ENCODE data around the gene NEGR1. TPM values are rescaled to one million over a fixed set of nuclear protein-coding genes. Genes with fewer than 3 reads are reported as not detected.

Gene NEGR1
- total RNA-seq, 2 experiments from 2014 or later, result not detected

DNA sequence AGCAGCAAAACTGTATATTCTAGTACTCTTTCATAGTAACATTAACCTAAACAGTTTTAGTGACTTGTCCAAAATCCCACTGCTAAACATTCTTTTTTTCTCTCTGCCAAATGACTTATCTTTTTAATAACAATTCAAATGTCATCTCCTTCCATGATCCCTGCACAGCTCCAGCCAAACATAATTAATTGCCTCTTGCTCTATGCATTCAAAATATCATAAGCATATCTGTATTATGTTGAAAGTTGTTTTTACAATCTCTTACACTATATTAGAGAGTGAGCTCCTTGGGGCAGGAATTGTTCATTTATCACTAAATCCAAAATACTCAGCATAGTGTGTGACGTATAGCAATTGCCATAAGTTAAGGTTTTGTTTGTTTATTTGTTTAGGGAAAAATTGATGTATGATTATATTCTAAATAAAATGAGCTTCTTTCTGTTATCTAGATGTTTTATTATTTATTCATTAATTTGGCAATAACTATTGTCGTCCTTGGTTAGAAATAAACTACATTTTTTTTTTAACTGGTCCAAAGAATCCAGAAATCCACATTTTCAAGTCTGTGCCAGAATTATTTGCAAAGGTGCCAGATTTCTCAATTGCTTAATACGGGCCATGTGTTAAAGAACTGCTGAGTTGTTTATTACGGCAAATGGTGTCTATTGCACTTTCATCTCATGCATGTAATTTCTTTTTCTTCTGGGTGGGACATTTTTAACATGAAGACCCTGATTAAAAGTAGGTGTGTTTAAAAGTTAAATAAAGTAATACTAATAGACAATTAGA is 624.3 kb downstream of the NEGR1 start:
- H3K4me1 Mint-ChIP-seq (ENCODE audit: low read depth), result no peaks in the 10 kb centered on the region
- intact Hi-C loops (cut with micrococcal nuclease), result no loop called here
- CTCF ChIA-PET, result no interaction called here
- no peak overlapping the region for H3K4me3 Mint-ChIP-seq
- no peaks in the 10 kb centered on the region for H3K27me3 Mint-ChIP-seq (ENCODE audit: low read depth)
- no peak for DNase-seq
- H3K27ac Mint-ChIP-seq, result no peak overlapping the region
- H3K36me3 Mint-ChIP-seq (ENCODE audit: low read depth), result no peaks in the 10 kb centered on the region
- H3K9me3 Mint-ChIP-seq, result peaks cover 6% of the 10 kb centered on the region

GRCh38 chr1:71656902-71657301 is 625.4 kb downstream of the NEGR1 start:
- Mint-ChIP-seq H3K27ac (no peak overlapping the region), H3K4me3 (no peak overlapping the region), H3K9me3 (peaks cover 6% of the 10 kb centered on the region), H3K4me1 (ENCODE audit: low read depth) (no peaks in the 10 kb centered on the region), H3K36me3 (ENCODE audit: low read depth) (no peaks in the 10 kb centered on the region), H3K27me3 (ENCODE audit: low read depth) (no peaks in the 10 kb centered on the region)
- intact Hi-C loops (cut with micrococcal nuclease), result no loop called here
- CTCF ChIA-PET, result no interaction called here
- no peak for DNase-seq

DNA sequence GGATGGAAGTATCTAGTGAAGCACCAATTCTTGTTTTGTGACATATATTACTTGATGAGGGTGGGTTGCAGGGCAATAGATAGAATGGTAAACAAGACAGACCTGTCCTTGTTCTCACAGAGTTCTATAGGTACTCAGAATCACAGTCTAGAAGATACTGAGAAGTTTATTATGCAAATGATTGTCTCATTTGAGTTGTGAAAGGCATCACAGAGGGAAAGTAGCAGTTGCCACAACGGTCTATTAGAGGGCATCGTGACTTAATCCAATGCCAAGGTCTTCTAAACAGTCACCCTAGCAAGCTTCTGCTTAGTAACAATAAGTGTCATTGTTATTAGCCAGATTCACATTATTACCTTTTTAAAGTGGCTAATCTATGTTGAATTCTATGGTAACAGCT is 626.7 kb downstream of the NEGR1 start:
- Mint-ChIP-seq H3K27ac (no peak overlapping the region), H3K27me3 (ENCODE audit: low read depth) (no peaks in the 10 kb centered on the region), H3K36me3 (ENCODE audit: low read depth) (no peaks in the 10 kb centered on the region), H3K4me3 (no peak overlapping the region), H3K9me3 (peaks cover 4% of the 10 kb centered on the region), H3K4me1 (ENCODE audit: low read depth) (no peaks in the 10 kb centered on the region)
- CTCF ChIA-PET, result no interaction called here
- intact Hi-C loops (cut with micrococcal nuclease), result no loop called here
- DNase-seq, result no peak

DNA sequence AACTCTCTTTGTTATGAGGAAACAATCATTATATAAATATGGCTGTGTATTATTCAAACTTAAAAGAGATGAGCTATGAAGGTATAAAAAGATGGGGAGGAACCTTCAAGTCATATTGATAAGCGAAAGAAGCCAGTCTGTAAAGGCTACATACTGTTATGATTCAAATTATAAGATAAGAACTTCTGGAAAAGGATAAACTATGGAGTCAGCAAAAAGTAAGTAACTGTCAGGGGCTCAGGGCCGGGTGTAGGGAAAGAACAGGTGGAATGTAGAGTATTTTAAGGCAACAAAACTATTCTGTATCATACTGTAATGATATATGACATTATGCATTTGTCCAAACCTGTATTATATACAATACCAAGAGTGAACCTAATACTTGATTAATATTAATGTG is 628.4 kb downstream of the NEGR1 start:
- Mint-ChIP-seq H3K4me1 (ENCODE audit: low read depth) (no peaks in the 10 kb centered on the region), H3K27me3 (ENCODE audit: low read depth) (no peaks in the 10 kb centered on the region), H3K36me3 (ENCODE audit: low read depth) (no peaks in the 10 kb centered on the region), H3K9me3 (peaks cover under 1% of the 10 kb centered on the region), H3K27ac (no peak overlapping the region), H3K4me3 (no peak overlapping the region)
- DNase-seq, result no peak
- intact Hi-C loops (cut with micrococcal nuclease), result no loop called here
- CTCF ChIA-PET, result no interaction called here

DNA sequence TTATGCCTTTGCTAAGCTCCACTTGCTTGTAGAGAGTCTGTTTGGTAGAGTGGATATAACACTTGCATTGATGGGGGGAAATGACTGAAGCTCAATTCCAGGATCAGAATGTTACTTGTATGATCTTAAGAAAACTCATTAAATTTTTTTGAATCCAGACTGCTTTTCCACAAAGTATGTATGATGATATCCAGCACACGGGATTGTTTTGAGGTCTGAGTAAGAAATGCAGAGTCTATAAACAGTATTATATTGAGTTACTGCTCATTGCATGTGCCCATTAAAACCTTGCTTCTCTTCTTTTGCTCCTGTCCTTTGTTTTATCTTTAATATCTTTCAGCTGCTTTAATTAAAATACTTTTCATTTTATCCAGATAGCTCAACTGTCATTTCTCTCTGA is 631.1 kb downstream of the NEGR1 start:
- no peak overlapping the region for H3K4me3 Mint-ChIP-seq
- H3K9me3 Mint-ChIP-seq, result peaks cover 3% of the 10 kb centered on the region
- H3K27ac Mint-ChIP-seq, result no peak overlapping the region
- H3K27me3 Mint-ChIP-seq (ENCODE audit: low read depth), result no peaks in the 10 kb centered on the region
- H3K36me3 Mint-ChIP-seq (ENCODE audit: low read depth), result no peaks in the 10 kb centered on the region
- no peak for DNase-seq
- intact Hi-C loops (cut with micrococcal nuclease), result no loop called here
- no peaks in the 10 kb centered on the region for H3K4me1 Mint-ChIP-seq (ENCODE audit: low read depth)
- CTCF ChIA-PET, result no interaction called here

DNA sequence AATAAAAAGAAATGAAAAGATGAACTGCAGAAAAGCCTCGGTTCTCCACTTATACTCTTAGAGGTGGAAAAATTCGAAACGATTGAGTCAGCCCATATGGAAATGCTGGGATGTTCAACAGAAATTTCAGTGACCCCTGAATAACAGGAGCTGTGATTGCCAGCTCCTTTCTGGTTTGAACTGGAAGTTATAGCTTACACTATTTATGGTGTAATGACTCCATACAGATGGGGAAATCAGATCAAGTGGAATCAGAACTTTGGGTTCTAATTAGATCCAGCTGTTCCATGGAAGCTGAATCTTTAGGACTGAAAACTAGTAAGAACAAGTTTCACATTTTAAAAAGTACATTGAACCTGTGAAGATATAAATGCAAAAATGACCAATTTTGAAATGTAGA is 632.2 kb downstream of the NEGR1 start:
- no peaks in the 10 kb centered on the region for H3K4me1 Mint-ChIP-seq (ENCODE audit: low read depth)
- no peaks in the 10 kb centered on the region for H3K27me3 Mint-ChIP-seq (ENCODE audit: low read depth)
- no peak overlapping the region for H3K4me3 Mint-ChIP-seq
- intact Hi-C loops (cut with micrococcal nuclease), result no loop called here
- H3K9me3 Mint-ChIP-seq, result peaks cover 3% of the 10 kb centered on the region
- CTCF ChIA-PET, result no interaction called here
- no peak overlapping the region for H3K27ac Mint-ChIP-seq
- no peak for DNase-seq
- no peaks in the 10 kb centered on the region for H3K36me3 Mint-ChIP-seq (ENCODE audit: low read depth)

DNA sequence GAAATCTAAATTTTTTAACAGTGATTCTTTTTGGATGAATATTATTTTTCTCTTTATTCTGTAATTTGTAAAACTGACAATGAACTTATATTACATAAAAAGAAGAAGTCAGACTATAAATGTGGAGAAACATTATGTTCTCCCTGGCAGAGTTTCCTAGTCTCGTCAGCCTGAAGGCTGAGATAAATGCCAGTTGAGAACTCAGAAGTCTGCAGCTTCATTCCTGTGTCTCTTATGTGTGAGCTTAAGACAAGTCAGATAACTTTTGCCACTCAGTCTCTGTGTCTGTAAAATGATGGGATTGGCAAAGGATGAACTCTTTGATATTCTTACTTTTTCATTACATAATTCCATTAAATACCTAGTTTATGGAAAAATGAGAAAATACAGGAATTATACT is 632.7 kb downstream of the NEGR1 start:
- intact Hi-C loops (cut with micrococcal nuclease), result no loop called here
- H3K27ac Mint-ChIP-seq, result no peak overlapping the region
- no peaks in the 10 kb centered on the region for H3K27me3 Mint-ChIP-seq (ENCODE audit: low read depth)
- no peak overlapping the region for H3K4me3 Mint-ChIP-seq
- no peaks in the 10 kb centered on the region for H3K4me1 Mint-ChIP-seq (ENCODE audit: low read depth)
- no peak for DNase-seq
- H3K36me3 Mint-ChIP-seq (ENCODE audit: low read depth), result no peaks in the 10 kb centered on the region
- CTCF ChIA-PET, result no interaction called here
- H3K9me3 Mint-ChIP-seq, result peaks cover 3% of the 10 kb centered on the region

DNA sequence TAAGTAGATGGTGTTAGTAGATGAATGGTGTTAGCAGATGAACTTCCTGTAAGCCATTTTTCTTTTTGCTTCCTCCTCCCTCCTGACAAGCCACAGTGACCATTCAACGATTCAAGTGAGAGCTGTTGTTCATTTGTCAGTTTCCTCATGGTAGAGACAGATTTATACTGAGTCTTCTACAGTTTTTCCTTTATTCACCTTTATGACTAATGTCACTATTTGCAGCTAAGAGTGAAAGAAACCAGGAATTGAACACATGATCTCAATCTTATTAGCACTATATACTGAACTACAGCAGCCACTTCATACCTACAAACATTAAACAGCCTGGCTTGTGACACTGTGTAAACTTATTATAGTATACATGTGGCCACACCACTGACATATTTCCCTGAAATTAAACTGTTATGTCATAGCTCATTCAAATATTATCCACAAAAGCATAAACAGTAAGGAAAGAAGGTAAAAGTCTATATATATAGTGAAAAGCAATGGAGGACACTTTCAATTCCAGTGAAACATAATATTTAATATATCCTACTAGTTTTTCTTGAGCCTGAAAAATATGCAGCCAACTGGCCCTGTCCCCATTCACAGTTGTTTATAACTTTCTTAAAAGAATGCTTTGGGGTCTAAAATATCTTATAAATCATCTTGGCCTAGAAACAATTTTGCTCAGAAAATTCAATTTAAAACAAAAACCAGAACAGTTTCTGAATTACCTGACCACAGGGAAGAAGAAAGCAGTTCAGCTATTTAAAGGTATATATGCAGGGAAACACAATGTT is 634.6 kb downstream of the NEGR1 start:
- DNase-seq, result no peak
- H3K4me1 Mint-ChIP-seq (ENCODE audit: low read depth), result no peaks in the 10 kb centered on the region
- no peak overlapping the region for H3K4me3 Mint-ChIP-seq
- peaks cover 3% of the 10 kb centered on the region for H3K9me3 Mint-ChIP-seq
- intact Hi-C loops (cut with micrococcal nuclease), result no loop called here
- H3K27ac Mint-ChIP-seq, result no peak overlapping the region
- H3K36me3 Mint-ChIP-seq (ENCODE audit: low read depth), result no peaks in the 10 kb centered on the region
- CTCF ChIA-PET, result no interaction called here
- no peaks in the 10 kb centered on the region for H3K27me3 Mint-ChIP-seq (ENCODE audit: low read depth)

DNA sequence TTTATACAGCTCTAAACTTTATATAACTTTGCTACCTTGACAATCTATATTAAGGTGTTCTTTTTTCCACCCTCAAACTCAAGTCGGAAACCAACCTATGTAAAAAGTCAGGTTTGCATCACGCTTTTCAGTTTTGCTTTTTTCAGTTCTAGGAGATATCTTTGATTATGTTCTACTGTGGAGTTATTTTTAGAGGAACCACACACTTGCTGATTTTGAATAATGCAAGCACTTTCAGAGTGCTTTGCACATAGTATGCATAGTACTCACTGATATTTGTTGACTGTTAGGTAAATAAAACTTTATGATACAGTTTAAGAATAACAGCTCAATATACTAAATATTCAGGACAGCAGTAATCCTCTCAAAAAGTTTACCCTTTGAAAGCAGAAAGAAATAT is 637.3 kb downstream of the NEGR1 start:
- Mint-ChIP-seq H3K27ac (no peak overlapping the region), H3K36me3 (ENCODE audit: low read depth) (no peaks in the 10 kb centered on the region), H3K4me3 (no peak overlapping the region), H3K27me3 (ENCODE audit: low read depth) (no peaks in the 10 kb centered on the region), H3K4me1 (ENCODE audit: low read depth) (no peaks in the 10 kb centered on the region), H3K9me3 (peaks cover 3% of the 10 kb centered on the region)
- DNase-seq, result no peak
- CTCF ChIA-PET, result interaction anchor here (0.6 kb wide), 1 partner anchor 516 kb away, joined by 4 read pairs; no protein-coding TSS in a partner anchor
- intact Hi-C loops (cut with micrococcal nuclease), result no loop called here

DNA sequence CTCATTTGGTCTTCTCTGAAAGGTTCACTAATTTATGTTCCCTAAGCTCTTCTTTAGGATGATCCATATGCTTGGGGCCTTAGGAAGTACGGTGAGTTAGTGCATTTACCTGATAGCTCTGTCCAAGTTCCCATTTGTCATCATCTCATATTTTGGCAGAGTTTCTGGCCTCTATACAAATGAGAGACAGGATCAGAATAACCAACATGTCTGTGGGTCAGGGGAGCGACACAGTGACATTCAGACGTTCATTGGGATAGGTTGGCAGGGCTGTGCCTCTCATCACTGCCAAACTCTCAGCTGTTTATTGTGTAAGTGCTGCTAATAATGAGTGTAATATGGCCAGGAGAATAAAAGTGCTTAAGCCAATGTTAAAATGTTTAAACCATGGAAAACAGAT is 640.4 kb downstream of the NEGR1 start:
- H3K9me3 Mint-ChIP-seq, result no peaks in the 10 kb centered on the region
- H3K27me3 Mint-ChIP-seq (ENCODE audit: low read depth), result no peaks in the 10 kb centered on the region
- intact Hi-C loops (cut with micrococcal nuclease), result no loop called here
- no peaks in the 10 kb centered on the region for H3K36me3 Mint-ChIP-seq (ENCODE audit: low read depth)
- CTCF ChIA-PET, result interaction anchor here (0.7 kb wide), 1 partner anchor 189 kb away, joined by 3 read pairs; no protein-coding TSS in a partner anchor
- H3K27ac Mint-ChIP-seq, result no peak overlapping the region
- H3K4me1 Mint-ChIP-seq (ENCODE audit: low read depth), result no peaks in the 10 kb centered on the region
- DNase-seq, result no peak
- H3K4me3 Mint-ChIP-seq, result no peak overlapping the region

- CTCF ChIA-PET, result interaction anchor here (0.7 kb wide), 1 partner anchor 34 kb away, joined by 4 read pairs; no protein-coding TSS in a partner anchor
- H3K27ac Mint-ChIP-seq, result no peak overlapping the region
- DNase-seq, result no peak
- no peak overlapping the region for H3K4me3 Mint-ChIP-seq
- no peaks in the 10 kb centered on the region for H3K4me1 Mint-ChIP-seq (ENCODE audit: low read depth)
- no peaks in the 10 kb centered on the region for H3K27me3 Mint-ChIP-seq (ENCODE audit: low read depth)
- no peaks in the 10 kb centered on the region for H3K9me3 Mint-ChIP-seq
- no peaks in the 10 kb centered on the region for H3K36me3 Mint-ChIP-seq (ENCODE audit: low read depth)
- intact Hi-C loops (cut with micrococcal nuclease), result no loop called here
Observed at GRCh38 chr1:71640998-71641397, 641.3 kb downstream of the NEGR1 start.

DNA sequence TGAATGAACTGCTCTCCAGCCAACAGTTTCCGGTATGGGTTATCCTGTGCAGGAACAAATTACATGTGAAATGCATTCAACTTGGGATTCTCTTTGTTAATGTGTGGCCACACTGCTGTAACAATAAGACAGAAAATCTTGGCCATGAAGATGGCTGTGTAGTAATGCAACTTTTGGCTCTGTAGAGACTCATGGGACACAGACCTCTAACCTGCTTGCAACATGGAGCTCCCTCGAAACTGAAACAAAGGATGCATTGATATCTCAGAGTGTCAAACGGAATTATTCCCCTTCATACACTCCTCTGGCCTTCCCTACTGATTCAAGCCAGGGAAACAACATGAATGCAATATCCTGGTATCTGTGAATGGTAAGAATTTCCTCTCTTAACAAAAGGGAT is 642.2 kb downstream of the NEGR1 start:
- Mint-ChIP-seq H3K27me3 (ENCODE audit: low read depth) (no peaks in the 10 kb centered on the region), H3K4me1 (ENCODE audit: low read depth) (no peaks in the 10 kb centered on the region), H3K9me3 (peaks cover 3% of the 10 kb centered on the region), H3K36me3 (ENCODE audit: low read depth) (no peaks in the 10 kb centered on the region), H3K4me3 (no peak overlapping the region), H3K27ac (no peak overlapping the region)
- DNase-seq, result no peak
- intact Hi-C loops (cut with micrococcal nuclease), result no loop called here
- CTCF ChIA-PET, result no interaction called here

Measured in activated naive CD4-positive, alpha-beta T cell treated with anti-CD3 and anti-CD28 coated beads for 36 hours (primary cell).